Muscle layer of duodenum (tissue), 2 donors: ENCODE data around the gene MAOB.

Experiments used
- H3K27ac ChIP-seq: one replicate; pipeline ENCODE4 v1.7.0; 2013; ENCODE audit warnings: mild to moderate bottlenecking, low read length
- H3K27me3 ChIP-seq: one replicate; pipeline ENCODE4 v1.7.0; 2013; ENCODE audit warnings: low read depth, mild to moderate bottlenecking, control low read depth, low read length
- H3K36me3 ChIP-seq, 2 donors: one replicate each; pipeline ENCODE4 v1.7.0; 2013; ENCODE audit warnings: low read length in 2 of 2, control low read depth in 1 of 2, mild to moderate bottlenecking in 1 of 2; ENCODE audit not compliant: insufficient read depth in 2 of 2, control insufficient read depth in 1 of 2
- H3K4me1 ChIP-seq, 2 donors: one replicate each; pipeline ENCODE4 v1.7.0; 2013; ENCODE audit warnings: low read length in 2 of 2, mild to moderate bottlenecking in 2 of 2, control low read depth in 1 of 2, moderate library complexity in 1 of 2; ENCODE audit not compliant: insufficient read depth in 2 of 2, control insufficient read depth in 1 of 2
- H3K4me3 ChIP-seq, 2 donors: one replicate each; pipeline ENCODE4 v1.7.0; 2013; ENCODE audit warnings: low read length in 2 of 2, low read depth in 1 of 2, mild to moderate bottlenecking in 1 of 2
- H3K9me3 ChIP-seq, 2 donors: one replicate each; pipeline ENCODE4 v1.7.0; 2013; ENCODE audit warnings: low read length in 2 of 2, control low read depth in 1 of 2, mild to moderate bottlenecking in 1 of 2; ENCODE audit not compliant: control insufficient read depth in 1 of 2
- donor health status: healthy.

MAOB gene

DNA sequence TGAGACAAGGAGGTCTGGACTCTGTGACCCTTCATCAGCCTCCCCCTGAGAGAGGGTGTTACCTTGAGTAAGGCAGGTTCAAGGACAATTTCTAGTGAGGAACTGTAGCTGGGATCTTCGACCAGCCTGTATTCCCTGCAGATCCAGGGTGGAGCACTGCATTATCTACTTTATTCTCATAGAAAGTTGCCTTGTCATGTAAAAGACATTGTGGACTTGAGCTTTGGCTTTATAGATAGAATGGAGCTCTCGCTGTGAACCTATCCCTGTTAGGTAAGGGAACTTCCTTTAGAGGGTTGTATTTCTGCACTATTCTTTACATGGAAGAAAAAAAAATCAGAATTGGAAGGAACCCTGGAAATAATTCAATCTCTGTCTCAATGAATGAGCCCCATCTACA lies 134.8 kb downstream of the MAOB start:
- Histone ChIP-seq H3K27ac (no peak overlapping the region), H3K9me3 (no peaks in the 10 kb centered on the region), H3K27me3 (no peaks in the 10 kb centered on the region), H3K4me3 (no peak overlapping the region), H3K4me1 (peaks cover 1 to 8% of the 10 kb centered on the region in 2 donors), H3K36me3 (peaks cover 5 to 6% of the 10 kb centered on the region in 2 donors)

DNA sequence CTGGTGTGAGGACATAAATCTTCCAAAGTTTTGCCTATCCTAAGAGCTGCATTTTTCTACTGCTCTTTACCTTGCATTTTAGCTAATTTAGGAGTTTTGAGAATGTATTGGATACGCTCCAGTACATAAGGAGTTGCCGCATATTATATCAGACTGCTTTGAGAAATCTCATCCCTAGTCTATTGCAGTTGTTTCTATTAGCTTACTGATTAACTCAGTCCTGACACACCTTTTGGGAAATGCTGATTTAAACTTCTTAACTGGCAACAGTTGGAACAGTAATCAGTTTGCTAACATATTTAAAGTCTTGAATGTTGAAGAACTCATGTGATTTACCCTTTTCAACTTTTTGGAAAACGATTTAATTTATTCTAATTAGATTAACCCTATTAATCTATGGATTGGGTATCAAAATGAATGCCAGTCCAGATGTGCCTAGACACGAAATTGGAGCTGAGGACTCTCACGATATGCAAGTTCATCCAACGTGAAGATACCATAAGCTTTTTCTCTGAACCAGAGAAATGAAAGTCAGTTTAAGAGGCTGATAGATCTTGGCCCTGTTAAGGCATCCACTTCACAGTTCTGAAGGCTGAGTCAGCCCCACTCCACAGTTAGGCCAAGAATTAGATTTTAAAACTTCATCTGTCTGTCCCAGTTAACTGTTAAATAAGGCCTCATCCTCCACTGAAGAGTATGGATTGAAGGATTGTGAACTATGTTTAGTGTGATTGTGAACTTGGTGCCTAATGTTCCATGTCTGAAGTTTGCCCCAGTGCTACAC lies 136.1 kb downstream of the MAOB start:
- no peaks in the 10 kb centered on the region for H3K9me3 ChIP-seq
- H3K27ac ChIP-seq: peak overlapping the region; percentile 39
- H3K4me1 ChIP-seq: peaks cover 6 to 13% of the 10 kb centered on the region in 2 donors
- no peaks in the 10 kb centered on the region for H3K27me3 ChIP-seq
- peaks cover 6 to 14% of the 10 kb centered on the region in 2 donors for H3K36me3 ChIP-seq
- H3K4me3 ChIP-seq: no peak overlapping the region

DNA sequence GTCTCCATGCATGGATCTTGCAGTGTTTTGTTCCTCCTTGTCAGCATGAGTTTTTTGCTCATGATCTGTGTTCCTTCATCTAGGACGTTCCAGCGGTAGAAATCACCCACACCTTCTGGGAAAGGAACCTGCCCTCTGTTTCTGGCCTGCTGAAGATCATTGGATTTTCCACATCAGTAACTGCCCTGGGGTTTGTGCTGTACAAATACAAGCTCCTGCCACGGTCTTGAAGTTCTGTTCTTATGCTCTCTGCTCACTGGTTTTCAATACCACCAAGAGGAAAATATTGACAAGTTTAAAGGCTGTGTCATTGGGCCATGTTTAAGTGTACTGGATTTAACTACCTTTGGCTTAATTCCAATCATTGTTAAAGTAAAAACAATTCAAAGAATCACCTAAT lies 138.0 kb downstream of the MAOB start:
- Histone ChIP-seq H3K4me1 (peaks cover 6 to 16% of the 10 kb centered on the region in 2 donors), H3K4me3 (no peak overlapping the region), H3K27ac (no peak overlapping the region)

DNA sequence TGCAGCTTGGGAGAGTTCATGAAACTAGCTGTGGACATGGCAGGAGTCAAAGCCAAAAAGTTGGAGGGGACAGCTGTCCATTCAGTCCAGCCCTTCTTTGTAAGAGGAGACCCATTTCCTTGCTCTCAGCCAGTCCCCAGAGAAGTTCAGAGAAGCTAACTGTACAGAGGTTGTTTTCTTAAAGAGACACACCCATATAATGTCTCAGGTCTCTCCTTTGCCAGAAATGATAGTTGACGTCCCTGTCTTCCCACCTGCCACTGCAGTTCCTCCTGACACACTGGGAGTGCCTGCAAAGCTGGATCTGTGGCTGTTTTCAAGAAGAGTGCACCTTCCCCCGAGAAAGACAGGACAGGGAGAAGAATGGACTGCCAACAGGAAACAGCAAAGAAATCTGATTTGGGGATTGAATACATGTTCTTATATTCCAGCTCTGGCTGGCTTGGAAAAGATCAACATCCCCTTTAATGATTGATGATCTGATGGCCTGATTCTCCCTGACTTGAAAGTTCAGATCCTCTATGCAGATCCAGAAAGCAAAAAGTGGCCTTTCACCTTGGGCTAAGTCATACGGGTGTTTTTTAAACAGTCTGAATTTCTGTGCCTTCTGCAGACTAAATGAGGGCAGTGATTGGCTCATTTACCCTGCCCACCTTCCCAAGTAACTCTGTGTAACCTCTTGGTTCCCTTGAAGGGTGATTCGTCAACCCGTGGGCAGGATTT lies 139.0 kb downstream of the MAOB start:
- peaks cover 6 to 16% of the 10 kb centered on the region in 2 donors for H3K4me1 ChIP-seq
- no peak overlapping the region for H3K4me3 ChIP-seq
- H3K27me3 ChIP-seq: no peaks in the 10 kb centered on the region
- peaks cover 6 to 14% of the 10 kb centered on the region in 2 donors for H3K36me3 ChIP-seq
- H3K27ac ChIP-seq: peak overlapping the region; percentile 0
- no peaks in the 10 kb centered on the region for H3K9me3 ChIP-seq

More for the DNA sequence above, 138.0 kb downstream of the MAOB start:
- no peaks in the 10 kb centered on the region for H3K9me3 ChIP-seq
- no peaks in the 10 kb centered on the region for H3K27me3 ChIP-seq
- peaks cover 6 to 14% of the 10 kb centered on the region in 2 donors for H3K36me3 ChIP-seq

DNA sequence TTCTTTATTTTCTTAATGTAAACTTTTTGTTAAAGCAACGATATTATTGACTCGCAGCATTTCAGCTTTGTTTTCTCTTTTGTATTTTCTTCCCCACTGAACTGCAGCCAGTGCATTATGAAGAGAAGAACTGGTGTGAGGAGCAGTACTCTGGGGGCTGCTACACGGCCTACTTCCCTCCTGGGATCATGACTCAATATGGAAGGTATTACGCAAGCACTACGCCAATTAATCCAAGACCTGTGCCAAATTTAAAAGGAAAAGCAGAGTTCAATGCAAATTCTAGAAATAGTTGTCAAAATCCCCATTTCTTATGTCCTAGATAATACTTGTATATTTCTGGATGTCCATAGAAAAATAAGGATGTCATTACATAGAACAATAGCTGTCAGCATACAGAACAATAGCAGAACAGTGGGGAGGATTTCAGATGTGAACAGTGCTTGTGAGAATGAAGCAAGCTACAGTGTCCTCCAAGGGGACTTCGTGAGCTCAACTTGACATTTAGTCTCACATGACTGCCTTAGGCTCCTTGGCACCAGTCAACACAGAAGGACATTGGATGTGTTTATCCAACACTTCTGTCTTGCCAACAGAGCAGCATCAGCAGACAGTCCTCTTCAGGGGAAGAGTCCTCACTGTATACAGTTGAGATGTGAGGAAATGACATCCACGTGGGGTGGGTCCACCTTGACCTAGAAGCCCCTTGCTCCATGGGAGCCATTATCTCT lies 140.2 kb downstream of the MAOB start:
- H3K9me3 ChIP-seq: no peaks in the 10 kb centered on the region
- no peak overlapping the region for H3K4me3 ChIP-seq
- no peaks in the 10 kb centered on the region for H3K27me3 ChIP-seq
- H3K27ac ChIP-seq: peak overlapping the region; percentile 23
- peaks cover 6 to 16% of the 10 kb centered on the region in 2 donors for H3K4me1 ChIP-seq
- H3K36me3 ChIP-seq: peaks cover 6 to 14% of the 10 kb centered on the region in 2 donors

DNA sequence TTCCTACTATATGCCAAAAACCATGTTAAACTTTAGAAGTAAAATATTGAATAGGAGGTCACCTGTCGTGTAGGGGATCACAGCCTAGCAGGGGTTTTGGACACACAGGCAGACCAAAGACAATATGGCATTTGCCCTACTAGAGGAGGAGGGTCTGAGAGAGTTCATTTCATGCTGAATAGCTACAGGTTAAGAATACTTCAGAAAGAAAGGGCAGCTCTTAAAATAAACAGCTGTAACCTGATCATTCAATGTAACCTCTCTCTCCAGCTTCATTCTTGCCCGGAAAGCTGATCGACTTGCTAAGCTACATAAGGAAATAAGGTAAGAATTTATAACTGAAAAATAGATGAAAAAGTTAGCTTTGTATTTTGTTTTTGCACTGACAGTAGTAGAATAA lies 146.3 kb downstream of the MAOB start:
- H3K9me3 ChIP-seq: no peaks in the 10 kb centered on the region
- H3K27me3 ChIP-seq: no peaks in the 10 kb centered on the region
- H3K36me3 ChIP-seq: peaks cover 4 to 20% of the 10 kb centered on the region in 2 donors
- no peak overlapping the region for H3K27ac ChIP-seq
- H3K4me1 ChIP-seq: peaks cover 0 to 2% of the 10 kb centered on the region in 2 donors
- no peak overlapping the region for H3K4me3 ChIP-seq

DNA sequence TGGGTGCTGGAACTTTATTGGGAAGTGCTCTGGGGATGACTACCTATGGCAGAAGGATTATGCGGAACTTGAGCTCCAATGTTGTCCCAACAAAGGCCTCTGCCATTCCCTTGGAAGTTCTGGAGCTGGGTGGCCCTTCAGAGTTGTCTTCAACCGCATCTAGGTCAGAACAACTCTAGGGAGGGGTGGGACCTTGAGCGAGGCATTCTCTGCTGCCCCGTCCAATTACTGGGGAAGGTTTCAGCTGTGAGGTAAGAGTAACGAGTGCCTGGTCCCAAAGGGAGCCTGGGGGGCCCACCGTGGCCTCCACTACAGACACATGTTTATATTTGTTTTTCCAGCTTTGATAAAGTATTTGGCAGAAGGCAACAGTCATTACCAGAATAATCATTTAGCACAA lies 146.7 kb downstream of the MAOB start:
- no peak overlapping the region for H3K4me3 ChIP-seq
- H3K9me3 ChIP-seq: no peaks in the 10 kb centered on the region
- H3K4me1 ChIP-seq: no peaks in the 10 kb centered on the region
- no peak overlapping the region for H3K27ac ChIP-seq
- H3K36me3 ChIP-seq: peaks cover 4 to 24% of the 10 kb centered on the region in 2 donors
- H3K27me3 ChIP-seq: no peaks in the 10 kb centered on the region

DNA sequence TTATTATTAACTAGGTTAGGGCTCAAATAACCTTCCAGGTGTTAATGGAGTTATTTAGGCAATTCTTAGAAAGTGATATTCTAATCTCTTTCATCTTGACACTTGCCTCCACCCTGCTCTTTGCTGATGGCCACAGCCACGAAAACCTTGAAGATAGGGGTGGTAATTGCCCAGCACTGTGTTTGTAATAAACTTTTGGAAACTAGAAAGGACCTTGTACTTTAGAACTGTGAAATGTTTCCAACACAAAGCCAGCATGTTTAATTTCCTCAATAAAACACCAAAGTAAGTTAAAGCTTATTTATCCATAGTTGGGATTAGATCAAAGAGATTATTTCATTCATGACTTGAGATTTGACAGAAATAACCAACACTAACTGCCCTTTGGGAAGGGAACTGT lies 147.8 kb downstream of the MAOB start:
- no peaks in the 10 kb centered on the region for H3K4me1 ChIP-seq
- no peak overlapping the region for H3K4me3 ChIP-seq
- H3K9me3 ChIP-seq: no peaks in the 10 kb centered on the region
- H3K36me3 ChIP-seq: peaks cover 4 to 24% of the 10 kb centered on the region in 2 donors
- H3K27me3 ChIP-seq: no peaks in the 10 kb centered on the region
- H3K27ac ChIP-seq: no peak overlapping the region

DNA sequence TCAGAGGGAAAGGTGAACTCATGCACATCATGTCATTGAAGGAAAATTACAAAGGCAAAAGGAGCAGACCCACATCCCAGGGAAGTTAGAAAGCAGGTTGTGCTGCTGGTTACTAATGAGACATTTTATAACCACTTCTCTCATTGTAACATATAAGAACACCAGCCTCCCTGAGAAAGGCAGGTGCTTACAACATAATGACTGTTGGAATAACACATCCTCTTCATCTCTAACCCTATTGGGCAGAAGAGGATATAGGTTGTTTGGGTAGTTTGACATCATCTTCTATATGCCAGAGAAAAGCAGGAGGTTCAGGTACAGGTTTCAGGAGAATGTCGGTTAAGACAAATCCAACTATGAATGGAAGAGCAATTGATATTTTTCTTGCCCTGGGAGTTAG lies 148.6 kb downstream of the MAOB start:
- Histone ChIP-seq H3K4me3 (no peak overlapping the region), H3K36me3 (peaks cover 4 to 24% of the 10 kb centered on the region in 2 donors), H3K27me3 (no peaks in the 10 kb centered on the region), H3K27ac (no peak overlapping the region), H3K4me1 (no peaks in the 10 kb centered on the region), H3K9me3 (no peaks in the 10 kb centered on the region)

DNA sequence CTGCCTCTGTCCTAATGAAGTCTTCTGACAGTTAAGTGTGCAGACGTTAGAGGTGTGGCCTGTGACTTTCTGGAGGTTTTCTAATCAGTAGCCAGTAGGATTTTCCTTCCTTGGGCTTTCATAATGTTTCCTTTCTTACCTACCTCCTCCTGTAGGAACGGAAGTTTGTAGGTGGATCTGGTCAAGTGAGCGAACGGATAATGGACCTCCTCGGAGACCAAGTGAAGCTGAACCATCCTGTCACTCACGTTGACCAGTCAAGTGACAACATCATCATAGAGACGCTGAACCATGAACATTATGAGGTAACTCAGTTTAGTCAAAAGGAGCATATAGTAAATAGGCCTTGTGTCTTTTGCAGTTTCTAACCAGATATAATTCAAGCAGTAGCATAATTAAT lies 151.2 kb downstream of the MAOB start:
- Histone ChIP-seq H3K27me3 (no peaks in the 10 kb centered on the region), H3K36me3 (peaks cover 4 to 24% of the 10 kb centered on the region in 2 donors), H3K4me1 (no peaks in the 10 kb centered on the region), H3K4me3 (no peak overlapping the region), H3K9me3 (no peaks in the 10 kb centered on the region), H3K27ac (no peak overlapping the region)

DNA sequence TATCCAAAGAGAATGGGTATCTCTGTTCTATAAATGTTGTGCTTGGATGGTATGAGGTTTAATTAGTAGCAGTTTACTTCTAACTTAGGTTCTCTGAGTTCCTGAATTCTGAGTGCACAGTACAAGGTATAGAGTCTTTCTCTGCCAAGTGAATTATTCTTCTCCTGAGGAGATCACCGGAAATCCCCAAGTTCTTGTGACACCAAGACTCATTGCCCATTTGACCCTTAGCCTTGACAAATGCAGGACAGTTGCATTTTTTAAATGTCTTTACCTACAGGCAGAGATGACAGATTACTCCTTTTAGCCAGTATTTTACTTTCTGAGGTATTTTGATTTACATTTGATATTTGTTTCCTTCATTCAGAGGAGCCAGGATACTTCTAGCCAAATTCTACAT lies 153.3 kb downstream of the MAOB start:
- H3K4me1 ChIP-seq: no peaks in the 10 kb centered on the region
- H3K27me3 ChIP-seq: no peaks in the 10 kb centered on the region
- no peaks in the 10 kb centered on the region for H3K9me3 ChIP-seq
- H3K36me3 ChIP-seq: peaks cover 4 to 24% of the 10 kb centered on the region in 2 donors
- H3K27ac ChIP-seq: no peak overlapping the region
- no peak overlapping the region for H3K4me3 ChIP-seq
